K562 (cell line): ENCODE results near the gene VWF.

Experiments used
- ADNP ChIP-seq: fragments of 200-800 bp; sonication (Bioruptor generic); IDR thresholded peaks from 2 replicates; pipeline ENCODE4 v1.6.1; 2016; ENCODE audit warnings: missing genetic modification characterization, missing compliant biosample characterization
- BCL6 ChIP-seq: fragments of 250-450 bp; sonication (Bioruptor Pico); IDR thresholded peaks from 2 replicates; pipeline ENCODE4 v1.4.0; 2020
- RBM39 ChIP-seq: fragments of 200-400 bp; formaldehyde crosslinking; optimal IDR thresholded peaks from 2 replicates; pipeline ENCODE3; 2018; ENCODE audit warnings: low read depth, low read length
- SNRNP70 ChIP-seq: fragments of 200-400 bp; formaldehyde crosslinking; optimal IDR thresholded peaks from 2 replicates; pipeline ENCODE3; 2017; ENCODE audit warnings: low read depth, low read length

DNA sequence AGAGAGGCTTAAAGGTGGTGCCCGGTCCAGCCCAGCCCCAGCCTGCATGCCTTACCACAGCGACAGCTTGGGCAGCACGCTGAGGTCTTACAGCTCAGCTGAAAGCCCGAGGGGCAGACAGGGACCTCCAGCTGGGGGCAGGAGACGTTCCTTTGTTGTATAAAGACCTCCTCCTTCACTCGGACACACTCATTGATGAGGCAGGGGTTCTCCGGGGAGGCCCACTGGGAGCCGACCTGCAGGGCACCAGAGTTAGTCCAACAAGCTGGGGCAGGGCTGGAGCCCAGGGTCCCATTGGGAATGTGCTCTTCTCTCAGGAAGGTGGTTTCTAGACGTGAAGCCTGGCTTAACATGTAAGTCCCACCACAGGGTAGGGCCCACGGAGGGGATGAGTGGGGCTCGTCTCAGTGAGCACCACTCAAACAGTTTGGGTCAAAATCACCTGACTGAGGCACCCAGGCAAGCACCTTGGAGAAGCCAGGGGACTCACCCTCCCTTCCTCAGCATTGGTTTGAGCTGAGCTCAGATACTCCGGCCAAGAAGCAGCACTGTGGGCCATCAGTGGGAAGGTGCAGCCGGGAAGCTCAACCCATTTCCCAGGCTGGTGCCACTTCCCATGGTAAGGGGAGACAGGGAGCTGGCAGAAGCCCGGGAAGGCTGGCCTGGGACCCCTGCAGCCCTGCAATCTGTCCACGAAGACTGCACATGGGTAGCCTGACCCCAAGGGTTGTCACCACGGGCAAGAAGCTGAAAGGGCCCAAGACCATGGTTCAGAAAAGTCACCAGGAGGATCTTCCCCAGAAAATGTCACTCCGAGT, 155.1 kb downstream of the VWF start:
- no peak for TF ChIP-seq RBM39
- no peak for TF ChIP-seq BCL6
- no peak for TF ChIP-seq ADNP (tag)
- TF ChIP-seq SNRNP70: no peak
